T-helper 22 cell (primary cell): ENCODE data around the gene CYP2E1.
"Not testable (repeated sequence)": the region's sequence is repeated elsewhere in the genome, so short reads cannot be mapped to it uniquely, and the experiment has no call there.

Source experiments
- DNase-seq: peaks from one replicate; pipeline ENCODE4 v3.0.0-alpha.2; 2020; ENCODE audit warnings: low read depth

Gene CYP2E1

DNA sequence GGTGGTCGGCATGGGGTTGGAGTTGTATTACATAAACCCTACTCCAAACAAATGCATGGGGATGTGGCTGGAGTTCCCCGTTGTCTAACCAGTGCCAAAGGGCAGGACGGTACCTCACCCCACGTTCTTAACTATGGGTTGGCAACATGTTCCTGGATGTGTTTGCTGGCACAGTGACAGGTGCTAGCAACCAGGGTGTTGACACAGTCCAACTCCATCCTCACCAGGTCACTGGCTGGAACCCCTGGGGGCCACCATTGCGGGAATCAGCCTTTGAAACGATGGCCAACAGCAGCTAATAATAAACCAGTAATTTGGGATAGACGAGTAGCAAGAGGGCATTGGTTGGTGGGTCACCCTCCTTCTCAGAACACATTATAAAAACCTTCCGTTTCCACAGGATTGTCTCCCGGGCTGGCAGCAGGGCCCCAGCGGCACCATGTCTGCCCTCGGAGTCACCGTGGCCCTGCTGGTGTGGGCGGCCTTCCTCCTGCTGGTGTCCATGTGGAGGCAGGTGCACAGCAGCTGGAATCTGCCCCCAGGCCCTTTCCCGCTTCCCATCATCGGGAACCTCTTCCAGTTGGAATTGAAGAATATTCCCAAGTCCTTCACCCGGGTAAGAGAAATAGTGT, at the start of gene CYP2E1:
TSS of gene CYP2E1 (plus strand) at position 407 of the 632 bp plus-strand sequence. CDS start at position 440, 33 bp downstream.
- DNase-seq = no peak

DNA sequence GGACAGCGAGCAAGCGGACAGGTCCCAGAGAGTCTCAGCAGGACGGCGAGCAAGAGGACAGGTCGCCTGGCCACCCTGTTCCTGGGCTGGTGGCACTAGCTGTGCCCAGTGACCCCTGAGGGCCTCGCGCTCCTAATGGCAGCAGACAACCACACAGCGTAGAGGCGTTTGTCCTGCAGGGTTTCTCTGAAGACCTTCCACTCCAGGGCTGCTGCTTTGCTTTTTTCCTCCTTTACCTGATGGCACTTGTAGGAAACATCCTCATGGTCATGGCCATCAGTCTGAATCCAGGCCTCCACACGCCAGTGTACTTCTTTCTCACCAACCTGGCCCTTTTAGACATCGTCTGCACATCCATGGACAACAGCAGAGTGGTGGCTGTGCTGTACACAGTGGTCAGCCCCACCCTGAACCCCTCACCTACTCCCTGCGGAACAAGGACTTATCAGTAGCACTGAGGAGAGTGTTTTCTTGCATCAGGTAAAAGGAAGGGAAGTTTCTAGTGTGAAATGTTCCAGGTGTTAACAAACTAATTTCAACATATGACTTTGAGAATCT, 46.0 kb upstream of the CYP2E1 start:
- no peak for DNase-seq

DNA sequence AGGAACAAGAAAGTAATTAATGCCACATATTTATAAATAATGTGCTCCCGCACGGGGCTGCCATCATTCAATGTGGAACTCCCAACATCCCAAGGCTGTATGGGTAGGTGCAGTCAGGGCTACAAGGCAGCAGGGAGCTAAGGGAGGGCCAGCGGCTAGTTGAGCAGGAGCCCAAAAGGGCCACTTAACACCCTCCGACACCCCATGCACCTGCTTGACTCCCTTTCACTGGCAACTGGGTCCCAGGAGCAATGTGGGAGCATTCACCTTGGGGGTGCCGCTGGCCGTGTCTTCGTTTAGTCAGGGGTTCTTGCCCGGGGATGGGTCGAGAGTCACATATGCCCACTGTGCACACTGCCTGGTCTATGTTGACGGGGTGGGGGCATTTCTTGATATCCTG, 45.5 kb upstream of the CYP2E1 start:
- no peak for DNase-seq

DNA sequence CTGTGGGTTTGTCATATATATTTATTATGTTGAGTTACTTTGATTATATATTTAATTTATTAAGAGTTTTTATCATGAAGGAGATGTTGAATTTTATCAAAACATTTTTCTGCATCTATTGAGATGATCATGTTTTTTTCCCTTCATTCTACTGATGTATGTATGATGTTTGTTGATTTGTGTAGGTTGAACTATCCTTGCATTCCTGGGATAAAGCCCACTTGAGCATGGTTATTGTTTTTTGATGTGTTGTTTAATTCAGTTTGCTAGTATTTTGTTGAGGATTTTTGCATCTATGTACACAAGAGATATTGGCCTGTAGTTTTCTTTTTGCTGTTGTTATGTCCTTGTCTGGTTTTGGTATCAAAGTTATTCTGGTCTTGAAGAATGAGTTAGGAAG, 42.3 kb upstream of the CYP2E1 start:
- DNase-seq = no peak

DNA sequence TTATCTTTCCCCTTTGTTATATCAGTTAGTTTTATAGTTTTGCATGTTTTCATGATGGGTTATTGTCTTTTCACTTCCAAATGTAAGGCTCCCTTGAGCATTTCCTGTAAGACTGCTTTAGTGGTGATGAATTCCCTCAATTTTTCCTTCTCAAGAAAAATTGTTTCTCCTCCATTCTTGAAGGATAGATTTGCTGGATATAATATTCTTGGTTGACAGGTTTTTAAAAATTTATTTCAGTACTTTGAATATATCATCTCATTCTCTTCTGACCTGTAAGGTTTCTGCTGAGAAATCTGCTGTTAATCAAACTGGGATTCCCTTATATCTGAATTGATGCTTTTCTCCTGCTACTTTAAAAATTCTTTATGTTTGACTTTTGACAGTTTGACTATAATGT, 40.1 kb upstream of the CYP2E1 start:
- DNase-seq = no peak

DNA sequence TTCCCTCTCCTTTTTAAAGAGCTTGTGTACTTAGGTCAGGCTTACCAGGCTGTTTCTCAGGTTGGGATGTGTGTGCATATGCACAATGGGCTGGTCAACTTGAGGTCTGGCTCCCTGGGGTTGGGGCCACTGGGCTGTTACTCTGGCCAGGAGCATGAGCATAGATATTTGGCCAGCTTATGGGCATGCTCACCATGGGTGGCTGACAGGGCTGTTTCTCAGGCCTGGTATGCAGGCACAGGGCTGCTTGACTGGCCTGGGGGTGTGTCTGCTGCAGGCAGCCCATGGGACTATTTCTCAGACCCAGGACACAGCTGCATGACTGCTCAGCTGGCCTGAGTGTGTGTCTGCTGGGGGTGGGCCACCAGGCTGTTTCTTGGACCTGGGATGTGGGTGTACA, 38.8 kb upstream of the CYP2E1 start:
- DNase-seq = no peak

DNA sequence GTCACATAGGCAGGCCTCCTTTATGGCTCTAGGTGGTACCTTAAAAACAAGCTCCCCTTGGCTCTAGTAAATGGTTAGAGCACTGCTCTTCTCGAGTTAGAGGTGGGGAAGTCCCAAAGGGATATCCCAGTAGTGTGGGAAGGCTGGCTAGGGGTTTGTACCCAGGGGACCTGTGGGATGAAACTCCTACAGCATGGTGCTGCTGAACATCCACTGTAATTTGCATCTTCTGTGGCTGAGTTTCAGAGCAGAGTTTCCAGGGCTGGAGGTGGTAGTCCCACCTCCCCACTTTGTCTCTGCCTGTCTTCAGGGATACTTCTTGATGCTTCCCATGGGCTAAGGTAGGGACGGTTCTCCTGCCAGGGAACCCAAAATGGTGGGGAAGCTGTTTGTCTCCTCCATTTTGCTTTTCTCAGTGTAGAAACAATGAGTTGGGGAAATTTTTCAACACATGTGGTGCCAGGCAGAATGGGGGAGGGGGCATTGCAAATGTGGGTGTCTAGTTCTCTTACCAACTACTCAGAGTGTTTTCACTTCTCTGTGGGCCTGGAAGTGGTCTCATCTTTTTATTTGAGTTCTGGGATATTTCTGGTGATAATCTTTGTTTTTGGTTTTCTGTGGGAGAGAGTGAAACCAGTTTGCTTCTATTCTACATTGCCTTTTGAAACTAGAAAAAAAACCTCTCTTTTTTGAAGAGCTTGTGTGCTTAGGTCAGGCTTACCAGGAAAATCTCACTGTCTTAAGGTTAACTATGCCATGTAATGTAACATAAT, 37.2 kb upstream of the CYP2E1 start:
- DNase-seq = no peak

DNA sequence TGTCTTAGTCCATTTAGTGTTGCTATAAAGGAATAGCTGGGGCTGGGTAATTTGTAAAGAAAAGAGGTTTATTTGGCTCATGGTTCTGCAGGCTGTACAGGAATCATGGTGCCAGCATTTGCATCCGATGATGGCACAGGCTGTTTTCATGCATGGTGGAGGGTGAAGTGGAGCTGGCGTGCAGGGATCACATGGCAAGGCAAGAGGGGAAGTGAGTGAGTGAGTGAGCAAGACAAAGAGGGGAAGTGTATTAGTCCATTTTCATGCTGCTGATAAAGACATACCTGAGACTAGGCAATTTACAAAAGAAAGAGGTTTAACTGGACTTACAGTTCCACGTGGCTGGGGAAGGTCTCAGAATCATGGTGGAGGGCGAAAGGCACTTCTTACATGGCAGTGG, 33.6 kb upstream of the CYP2E1 start:
- not testable (repeated sequence) for DNase-seq

DNA sequence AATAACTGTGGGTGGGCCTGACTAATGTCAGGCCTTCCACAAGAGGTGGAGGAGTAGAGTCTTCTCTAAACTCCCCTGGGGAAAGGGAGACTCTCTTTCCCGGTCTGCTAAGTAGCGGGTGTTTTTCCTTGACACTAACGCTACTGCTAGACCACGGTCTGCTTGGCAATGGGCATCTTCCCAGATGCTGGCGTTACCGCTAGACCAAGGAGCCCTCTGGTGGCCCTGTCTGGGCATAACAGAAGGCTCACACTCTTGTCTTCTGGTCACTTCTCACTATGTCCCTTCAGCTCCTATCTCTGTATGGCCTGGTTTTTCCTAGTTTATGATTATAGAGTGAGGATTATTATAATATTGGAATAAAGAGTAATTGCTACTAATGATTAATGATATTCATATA, 29.8 kb upstream of the CYP2E1 start:
- not testable (repeated sequence) for DNase-seq

DNA sequence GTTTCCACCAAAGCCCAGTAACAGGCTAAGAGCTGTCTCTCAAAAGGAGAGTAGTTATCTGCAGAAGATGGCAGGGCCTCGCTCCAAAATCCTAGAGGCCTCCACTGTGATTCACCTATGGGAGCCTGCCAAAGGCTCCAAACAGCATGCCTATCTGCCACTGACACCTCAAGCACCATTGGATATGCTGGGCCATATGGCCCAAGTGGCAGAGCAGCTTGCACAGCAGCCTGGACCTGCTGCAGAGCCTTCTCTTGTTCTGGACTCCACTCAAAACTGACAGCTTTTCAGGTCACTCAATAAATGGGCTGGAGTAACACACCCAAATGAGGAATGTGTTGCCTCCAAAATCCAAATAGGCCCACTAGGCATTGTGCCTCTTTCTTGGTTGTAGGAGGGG, 28.0 kb upstream of the CYP2E1 start:
- DNase-seq = not testable (repeated sequence)

DNA sequence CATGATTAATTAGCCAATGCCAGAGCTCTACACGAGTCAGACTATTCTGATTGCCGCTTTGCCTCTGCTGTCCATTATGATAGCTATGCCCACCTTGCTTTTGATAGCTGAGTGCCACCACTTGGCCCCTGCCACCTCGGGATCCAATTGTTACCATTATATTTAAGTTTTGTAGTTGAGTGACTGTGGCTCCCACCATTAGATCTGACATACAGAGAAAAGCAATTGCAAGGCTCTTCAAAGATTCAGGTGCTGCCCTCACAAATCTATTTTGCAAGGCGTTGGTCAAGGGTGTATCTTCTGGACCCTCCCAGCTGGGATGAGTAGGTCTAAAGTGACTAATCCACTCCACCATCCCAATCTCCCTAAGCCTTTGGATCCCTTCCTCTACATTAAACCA, 26.3 kb upstream of the CYP2E1 start:
- DNase-seq = not testable (repeated sequence)

DNA sequence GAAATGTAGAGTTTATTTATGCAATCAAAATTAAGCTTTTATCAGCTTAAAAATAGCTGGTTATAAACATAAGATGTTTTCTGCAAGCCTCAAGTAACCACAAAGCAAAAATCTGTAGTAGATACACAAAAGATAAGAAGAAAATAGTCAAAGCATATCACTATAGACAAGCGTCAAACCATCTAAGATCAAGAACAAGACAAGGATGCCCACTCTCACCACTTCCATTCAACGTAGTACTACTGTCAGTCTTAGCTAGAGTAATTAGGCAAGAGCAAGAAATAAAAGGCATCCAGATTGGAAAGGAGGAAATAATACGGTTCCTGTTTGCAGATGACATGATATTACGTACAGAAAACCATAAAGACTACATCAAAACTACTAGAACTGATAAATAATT, 17.5 kb upstream of the CYP2E1 start:
- DNase-seq = no peak

DNA sequence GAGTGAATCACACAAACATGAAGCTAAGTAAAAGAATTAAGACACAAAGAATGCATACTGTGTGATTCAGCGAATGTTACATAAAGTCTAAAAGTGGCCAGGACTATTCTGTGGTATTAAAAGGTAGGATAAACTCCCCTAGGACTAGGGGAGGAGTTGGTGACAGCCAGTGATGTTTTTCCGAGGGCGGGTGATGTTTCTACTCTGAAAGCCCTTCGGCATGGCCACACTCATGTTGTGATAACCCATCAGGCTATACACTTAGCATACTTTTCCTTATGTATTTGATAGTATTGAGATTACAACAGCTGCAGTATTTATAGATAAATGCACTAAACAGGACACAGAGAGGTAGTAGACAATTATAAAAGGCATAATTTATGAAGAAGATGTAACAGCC, 15.8 kb upstream of the CYP2E1 start:
- no peak for DNase-seq

DNA sequence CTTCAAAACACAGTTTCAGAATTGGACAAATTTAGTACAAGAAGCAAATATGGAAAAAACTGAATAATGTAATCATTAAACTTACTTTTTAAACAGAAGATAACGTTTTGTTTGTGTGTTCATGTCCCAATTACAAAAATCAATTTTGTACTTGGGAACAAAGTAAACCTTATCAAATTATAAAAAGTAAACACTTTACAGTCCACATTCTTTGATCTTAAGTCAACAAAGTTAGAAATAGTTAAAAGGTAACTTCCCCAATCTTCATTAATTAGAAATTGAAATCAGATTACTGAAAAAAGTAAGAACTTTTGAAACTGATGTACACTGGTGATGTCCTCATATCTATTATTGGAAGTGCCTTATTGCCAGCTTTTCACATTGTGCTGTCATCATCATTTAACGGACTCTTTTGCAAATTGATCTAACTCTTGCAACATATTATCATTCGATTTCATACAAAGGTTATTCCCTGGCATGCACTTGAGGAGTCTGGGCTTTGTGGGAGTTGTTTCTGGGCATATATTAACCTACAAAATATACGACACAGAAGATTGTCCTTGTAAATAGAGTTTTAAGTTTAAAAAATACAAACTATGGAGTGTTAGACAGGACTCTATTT, 15.1 kb upstream of the CYP2E1 start:
- DNase-seq = no peak

DNA sequence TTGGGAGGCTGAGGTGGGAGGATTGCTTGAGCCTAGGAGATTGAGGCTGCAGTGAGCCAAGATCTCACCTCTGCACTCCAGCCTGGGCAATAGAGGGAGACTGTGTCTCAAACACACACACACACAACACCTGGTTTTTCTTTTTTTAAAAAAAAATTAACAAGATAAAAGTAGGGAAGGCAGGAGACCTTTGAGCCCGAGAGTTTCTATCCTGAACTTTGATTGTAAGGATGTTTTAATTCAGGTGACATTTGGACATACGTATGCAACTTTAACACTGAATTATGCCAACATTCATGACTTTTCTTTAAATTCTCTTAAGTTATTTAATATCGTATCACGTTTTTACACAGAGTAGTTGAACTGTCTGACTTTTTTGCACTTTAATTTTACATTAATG, 11.7 kb upstream of the CYP2E1 start:
- no peak for DNase-seq

DNA sequence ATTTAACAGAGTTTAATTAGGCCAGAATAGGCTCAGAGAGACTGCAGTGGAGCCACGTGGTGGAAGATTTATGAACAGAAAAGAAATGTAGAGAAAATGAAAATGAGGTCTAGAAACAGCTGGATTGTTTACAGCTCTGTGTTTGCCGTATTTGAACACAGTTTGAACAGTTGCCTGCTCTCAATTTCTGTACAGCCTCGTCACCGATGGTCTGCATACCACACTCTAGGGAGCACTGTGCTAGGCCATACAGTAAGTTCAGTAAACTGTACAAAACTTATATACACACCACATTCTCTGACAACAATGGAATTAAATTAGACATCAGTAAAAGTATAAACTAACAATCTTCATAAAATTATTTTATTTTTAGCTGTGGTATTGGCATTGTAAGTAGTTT, 11.1 kb upstream of the CYP2E1 start:
- DNase-seq = no peak

DNA sequence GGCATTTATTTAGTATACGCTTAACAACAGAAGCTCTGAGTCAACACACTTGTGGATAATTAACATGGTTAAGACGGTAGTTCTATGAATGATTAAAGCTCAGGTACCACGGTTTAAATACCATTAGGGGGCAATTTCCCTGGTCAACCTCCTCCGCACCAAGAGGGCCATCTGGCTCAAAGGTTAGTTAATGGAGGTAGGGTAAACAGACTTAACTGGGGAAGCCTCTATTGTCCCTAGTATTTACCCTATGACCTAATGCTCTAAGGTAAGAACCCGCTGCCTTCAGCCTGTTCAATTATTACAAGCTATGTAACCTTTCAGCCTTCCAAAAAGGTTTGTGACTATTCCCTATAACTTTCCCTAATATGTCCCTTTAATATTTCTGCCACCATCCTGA, 8.6 kb upstream of the CYP2E1 start:
- DNase-seq = not testable (repeated sequence)

DNA sequence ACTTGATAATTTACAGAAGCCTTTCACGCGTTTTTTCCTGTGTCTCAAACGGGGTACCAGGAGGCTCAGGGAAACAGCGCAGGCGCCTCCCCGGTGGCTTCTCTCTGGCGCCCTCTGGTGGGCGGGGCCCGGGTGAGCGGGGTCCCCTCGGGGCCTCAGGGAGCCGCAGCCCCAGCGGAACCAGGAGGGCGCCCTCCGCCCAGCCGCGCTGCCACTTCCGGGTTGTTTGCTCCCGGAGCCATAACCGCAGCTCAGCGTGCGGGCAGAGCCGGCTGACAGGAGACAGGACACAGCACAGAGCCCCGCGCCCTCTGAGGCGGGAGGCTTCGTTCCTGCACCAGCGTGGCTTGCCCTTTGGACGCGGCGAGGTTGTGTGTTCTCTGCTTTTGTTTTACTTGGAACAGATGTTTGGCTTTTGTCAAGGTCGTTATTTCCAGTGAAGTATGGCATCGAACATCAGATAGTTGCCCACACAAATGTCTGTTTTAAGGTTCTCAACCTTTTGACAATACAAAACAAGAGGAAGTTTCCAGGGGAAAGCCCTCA, 6.9 kb upstream of the CYP2E1 start:
- DNase-seq = peak; percentile 66

DNA sequence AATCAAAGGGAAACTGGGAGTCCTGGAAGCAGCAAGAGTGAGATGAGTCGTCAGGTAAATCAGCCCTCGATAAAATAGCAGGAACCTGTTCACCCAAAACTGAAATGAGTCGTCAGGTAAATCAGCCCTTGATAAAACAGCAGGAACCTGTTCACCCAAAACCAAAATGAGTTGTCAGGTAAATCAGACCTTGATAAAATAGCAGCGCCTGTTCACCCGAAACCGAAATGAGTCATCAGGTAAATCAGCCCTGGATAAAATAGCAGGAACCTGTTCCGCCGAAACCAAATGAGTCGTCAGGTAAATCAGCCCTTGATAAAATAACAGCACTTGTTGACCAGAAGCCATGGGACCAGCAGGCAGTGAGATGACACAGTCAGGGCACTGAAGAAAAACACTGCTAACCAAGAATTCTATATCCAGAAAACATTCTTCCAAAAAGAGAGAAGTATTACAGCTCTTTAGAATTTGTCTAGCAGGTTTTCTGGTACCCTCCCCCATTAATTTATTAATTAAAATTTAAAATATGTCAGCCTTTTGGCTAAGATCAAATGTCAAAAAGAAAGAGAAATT, 3.4 kb upstream of the CYP2E1 start:
- no peak for DNase-seq

DNA sequence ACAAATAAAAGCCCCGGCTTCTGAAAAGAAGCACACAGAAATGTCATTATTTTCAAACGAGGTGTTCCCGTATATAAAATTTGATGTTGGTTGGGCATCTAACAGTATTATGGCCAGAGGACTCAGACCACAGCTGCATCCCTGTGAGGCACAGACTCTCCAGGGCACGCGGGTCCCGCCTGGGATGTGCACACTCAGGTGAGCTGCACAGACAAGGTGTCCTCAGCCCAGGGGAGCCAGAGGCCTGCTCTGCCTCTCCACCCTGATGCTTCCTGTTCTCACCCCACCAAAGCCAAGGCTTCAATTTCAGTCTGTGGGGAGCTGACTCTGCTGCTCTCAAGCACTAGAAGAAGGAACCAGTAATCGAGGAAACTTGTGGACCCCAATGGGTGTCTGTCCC, 1.7 kb upstream of the CYP2E1 start:
- DNase-seq = no peak

DNA sequence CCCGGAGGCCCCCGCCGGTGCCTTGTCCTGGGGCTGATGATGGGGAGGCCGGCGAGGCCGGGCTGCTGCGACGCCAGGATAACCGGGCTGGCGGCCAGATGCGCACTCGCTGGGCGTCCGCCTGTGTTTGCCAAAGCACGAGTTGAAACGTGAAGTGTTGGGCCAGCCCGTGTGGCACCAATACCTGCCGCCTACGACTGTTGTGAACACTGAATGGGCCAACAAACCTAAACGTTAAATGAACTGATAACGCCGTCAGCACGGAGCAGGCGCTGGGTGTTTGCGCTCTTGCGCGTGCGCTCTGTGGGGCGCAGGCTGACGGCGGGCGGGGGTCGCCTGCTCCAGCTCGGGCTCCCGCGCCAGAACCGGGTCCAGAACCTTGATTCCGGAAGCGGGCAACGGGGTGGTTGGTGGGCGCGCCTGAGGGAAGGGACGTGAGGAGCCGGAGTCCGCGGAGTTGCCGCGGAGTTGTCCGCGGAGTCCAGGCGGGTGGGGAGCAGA, 658 bp downstream of the CYP2E1 start:
- no peak for DNase-seq

DNA sequence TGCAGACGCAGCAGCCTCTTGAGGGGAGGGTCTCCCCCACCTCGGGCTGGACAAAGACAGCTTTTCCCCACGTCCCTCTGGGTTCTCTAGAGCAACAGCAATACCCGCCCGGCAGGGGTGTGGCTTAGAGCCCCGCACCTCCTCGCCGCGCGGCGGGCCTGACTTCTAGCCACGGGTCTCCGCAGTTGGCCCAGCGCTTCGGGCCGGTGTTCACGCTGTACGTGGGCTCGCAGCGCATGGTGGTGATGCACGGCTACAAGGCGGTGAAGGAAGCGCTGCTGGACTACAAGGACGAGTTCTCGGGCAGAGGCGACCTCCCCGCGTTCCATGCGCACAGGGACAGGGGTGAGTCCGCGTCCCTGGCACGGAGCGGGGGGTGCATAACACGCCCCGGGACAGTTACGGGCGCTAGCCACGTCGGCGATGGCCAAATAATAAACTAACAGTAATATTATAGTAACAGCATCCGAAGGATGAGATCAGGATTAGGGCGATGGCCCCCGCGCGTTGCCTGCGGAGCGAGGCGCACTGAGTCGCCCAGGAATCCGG, 1.2 kb downstream of the CYP2E1 start:
- DNase-seq = no peak
